Immature natural killer cell (primary cell): Measurements from ENCODE around the gene PLPPR1. TPM values are rescaled to one million over a fixed set of nuclear protein-coding genes. Genes with fewer than 3 reads are reported as not detected.

ENCODE experiments used
- DNase-seq, 3 donors: peaks; one replicate each; pipeline ENCODE4 v3.0.0; 2022; ENCODE audit warnings: mixed read lengths in 1 of 3
- H3K27ac Mint-ChIP-seq, 6 donors: one replicate each; pipeline ENCODE4 v1.8.0; 2020; ENCODE audit warnings: mixed read lengths in 6 of 6, mild to moderate bottlenecking in 5 of 6, inconsistent platforms in 4 of 6, moderate library complexity in 3 of 6
- H3K27me3 Mint-ChIP-seq, 3 donors: one replicate each; pipeline ENCODE4 v1.8.0; 2020 to 2021; ENCODE audit warnings: low read depth in 3 of 3, mild to moderate bottlenecking in 3 of 3, mixed read lengths in 3 of 3, moderate library complexity in 3 of 3, inconsistent platforms in 1 of 3
- H3K36me3 Mint-ChIP-seq, 3 donors: one replicate each; pipeline ENCODE4 v1.8.0; 2020; ENCODE audit warnings: mixed read lengths in 3 of 3, inconsistent platforms in 2 of 3, mild to moderate bottlenecking in 2 of 3
- H3K4me1 Mint-ChIP-seq, 2 donors: one replicate each; pipeline ENCODE4 v1.8.0; 2020; ENCODE audit warnings: inconsistent platforms in 2 of 2, mild to moderate bottlenecking in 2 of 2, mixed read lengths in 2 of 2, moderate library complexity in 1 of 2
- H3K4me3 Mint-ChIP-seq, 5 donors: one replicate each; pipeline ENCODE4 v1.8.0; 2020; ENCODE audit warnings: mild to moderate bottlenecking in 5 of 5, mixed read lengths in 5 of 5, inconsistent platforms in 3 of 5, moderate library complexity in 3 of 5
- H3K9me3 Mint-ChIP-seq, 6 donors: one replicate each; pipeline ENCODE4 v1.8.0; 2020; ENCODE audit warnings: mild to moderate bottlenecking in 6 of 6, mixed read lengths in 6 of 6, inconsistent platforms in 4 of 6, moderate library complexity in 3 of 6
- polyA plus RNA-seq, 3 donors: library from polyadenylated mRNA; unstranded; fragments of 300-500 nt; fragmentation: Illumina TruSeq; gene quantifications; one replicate each; pipeline ENCODE4 v1.2.3, GENCODE V29; 2021

The PLPPR1 gene
- polyA plus RNA-seq, 3 donors from 2014 or later: not detected

DNA sequence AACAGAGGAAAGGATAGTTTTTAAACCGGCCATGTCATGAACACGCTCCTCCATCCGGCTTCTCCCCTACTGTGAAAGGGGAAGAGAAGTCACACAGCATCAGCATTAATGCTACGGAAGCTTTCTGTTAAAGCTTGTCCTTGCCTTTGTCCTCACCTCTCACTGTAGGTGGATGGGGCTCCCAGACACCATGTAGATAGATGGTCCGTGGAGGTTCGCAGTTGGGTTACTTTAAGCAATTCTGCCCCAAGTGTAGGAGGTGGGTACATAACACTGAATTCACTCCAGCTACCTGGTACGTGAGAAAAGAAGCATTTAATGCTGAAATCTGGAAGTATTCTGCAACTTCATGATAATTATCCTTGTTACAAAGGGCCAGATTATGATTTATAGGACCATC lies 190.5 kb downstream of the PLPPR1 start:
- Mint-ChIP-seq H3K4me3 (no peak overlapping the region), H3K27ac (no peak overlapping the region), H3K9me3 (peaks cover 0 to 8% (median 5%) of the 10 kb centered on the region in 6 donors), H3K36me3 (no peaks in the 10 kb centered on the region), H3K27me3 (peaks cover 2 to 3% (median 2%) of the 10 kb centered on the region in 3 donors), H3K4me1 (no peaks in the 10 kb centered on the region)
- DNase-seq: no peak

DNA sequence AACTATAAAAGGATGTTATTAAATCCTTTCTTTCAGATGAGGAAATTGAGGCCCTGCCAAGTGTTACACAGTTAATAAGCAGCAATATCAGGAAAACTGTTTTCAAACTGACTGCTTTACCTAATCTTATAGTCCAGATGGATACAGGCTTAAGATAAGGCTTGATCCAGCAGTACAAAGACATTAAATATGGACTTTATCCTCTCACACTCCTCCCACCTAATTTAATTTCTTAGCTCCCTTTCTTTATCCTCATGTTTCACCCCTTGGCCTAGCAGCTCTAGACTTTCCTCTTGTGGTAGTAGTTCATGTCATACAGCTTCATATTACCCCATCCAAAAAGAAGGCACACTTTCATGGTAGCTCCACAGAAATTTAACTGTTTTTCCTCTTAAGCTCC lies 191.8 kb downstream of the PLPPR1 start:
- Mint-ChIP-seq H3K9me3 (peaks cover 0 to 8% (median 5%) of the 10 kb centered on the region in 6 donors), H3K27me3 (peaks cover 2 to 3% (median 2%) of the 10 kb centered on the region in 3 donors), H3K4me1 (no peaks in the 10 kb centered on the region), H3K27ac (no peak overlapping the region), H3K4me3 (no peak overlapping the region), H3K36me3 (no peaks in the 10 kb centered on the region)
- DNase-seq: no peak

DNA sequence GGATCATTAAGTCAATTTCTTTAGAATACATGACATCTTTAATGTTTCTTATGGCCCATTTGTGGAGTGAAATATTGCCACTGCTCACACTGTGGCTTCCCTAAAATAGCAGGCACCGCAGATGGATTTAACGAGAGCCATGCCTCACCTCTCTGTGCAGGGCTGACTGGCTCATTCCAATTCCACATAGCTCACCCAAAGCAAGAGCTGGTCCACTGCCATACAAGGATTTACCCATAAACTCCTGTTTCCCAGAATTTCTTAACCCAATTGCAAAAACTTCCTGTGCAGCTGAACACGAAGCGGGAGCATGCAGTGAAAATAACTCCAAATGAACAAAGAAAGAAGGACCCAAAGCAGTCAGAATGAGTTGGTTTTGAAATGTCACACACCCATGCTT lies 196.7 kb downstream of the PLPPR1 start:
- Mint-ChIP-seq H3K9me3 (peaks cover 0 to 4% (median 0%) of the 10 kb centered on the region in 6 donors), H3K4me3 (no peak overlapping the region), H3K27ac (no peak overlapping the region), H3K36me3 (no peaks in the 10 kb centered on the region), H3K27me3 (peaks cover 0 to 5% (median 3%) of the 10 kb centered on the region in 3 donors), H3K4me1 (no peaks in the 10 kb centered on the region)
- DNase-seq: no peak

DNA sequence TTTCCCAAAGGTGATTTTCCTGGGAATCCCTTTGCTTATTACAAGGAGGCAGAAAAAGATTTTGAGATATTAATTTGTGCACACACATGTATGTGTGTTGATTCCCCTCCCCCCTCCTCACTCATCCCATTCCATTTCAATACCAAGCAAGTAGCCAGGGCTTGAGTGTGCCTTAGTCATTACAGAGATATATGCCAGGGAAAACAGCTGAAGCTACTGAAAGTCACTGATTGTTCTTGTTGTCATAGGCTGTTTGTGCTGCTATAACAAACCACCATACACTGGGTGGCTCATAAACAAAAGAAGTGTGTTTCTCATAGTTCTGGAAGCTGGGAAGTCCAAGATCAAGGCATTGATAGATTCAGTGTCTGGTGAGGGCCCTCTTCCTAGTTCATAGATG lies 197.6 kb downstream of the PLPPR1 start:
- H3K4me1 Mint-ChIP-seq: no peaks in the 10 kb centered on the region
- no peak overlapping the region for H3K4me3 Mint-ChIP-seq
- no peak overlapping the region for H3K27ac Mint-ChIP-seq
- peaks cover 0 to 4% (median 0%) of the 10 kb centered on the region in 6 donors for H3K9me3 Mint-ChIP-seq
- H3K27me3 Mint-ChIP-seq: peaks cover 0 to 5% (median 3%) of the 10 kb centered on the region in 3 donors
- DNase-seq: no peak
- no peaks in the 10 kb centered on the region for H3K36me3 Mint-ChIP-seq

DNA sequence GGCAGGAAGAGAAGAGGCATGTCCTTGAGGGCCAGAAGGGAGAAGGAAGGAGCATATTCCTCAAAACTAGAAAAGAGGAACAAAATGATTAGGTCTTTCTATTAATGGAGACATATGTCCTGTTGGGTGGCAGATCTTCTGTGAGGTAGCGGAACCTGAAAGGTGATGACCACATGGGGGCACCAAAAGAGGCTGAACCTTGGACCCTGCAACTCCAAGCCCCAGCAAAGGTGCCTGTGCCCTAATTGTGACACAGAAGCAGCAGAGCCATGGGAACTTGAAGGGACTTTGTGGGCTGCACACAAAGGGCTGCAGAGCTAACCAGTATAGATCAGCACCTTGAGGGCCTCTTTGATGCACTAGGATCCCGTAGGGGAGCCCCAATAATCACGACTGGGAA lies 198.3 kb downstream of the PLPPR1 start:
- Mint-ChIP-seq H3K27ac (no peak overlapping the region), H3K27me3 (peaks cover 0 to 5% (median 3%) of the 10 kb centered on the region in 3 donors), H3K4me1 (no peaks in the 10 kb centered on the region), H3K36me3 (no peaks in the 10 kb centered on the region), H3K9me3 (peaks cover 0 to 4% (median 0%) of the 10 kb centered on the region in 6 donors), H3K4me3 (no peak overlapping the region)
- no peak for DNase-seq

DNA sequence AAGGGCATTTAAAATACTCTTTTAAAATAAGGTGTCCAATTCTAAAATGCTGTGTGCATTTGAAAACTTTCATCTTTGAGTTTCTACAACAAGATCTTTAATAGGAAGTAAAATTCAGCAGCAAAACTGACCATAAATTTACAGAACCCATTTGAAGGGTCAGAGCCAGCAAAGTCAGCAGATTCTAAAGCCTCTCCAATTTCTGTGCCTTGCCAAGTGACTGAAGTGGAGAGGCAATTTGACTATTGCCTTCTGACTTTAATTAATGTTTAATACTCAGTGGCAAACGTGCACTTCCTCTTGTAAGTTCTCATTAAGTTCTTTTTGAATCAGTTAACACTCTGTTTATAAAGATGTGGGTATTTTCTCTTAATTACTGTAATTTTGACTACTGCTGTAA lies 201.1 kb downstream of the PLPPR1 start:
- Mint-ChIP-seq H3K9me3 (peaks cover 0 to 3% (median 0%) of the 10 kb centered on the region in 6 donors), H3K4me3 (no peak overlapping the region), H3K36me3 (no peaks in the 10 kb centered on the region), H3K27ac (no peak overlapping the region), H3K4me1 (no peaks in the 10 kb centered on the region), H3K27me3 (peaks cover 0 to 6% (median 0%) of the 10 kb centered on the region in 3 donors)
- DNase-seq: no peak

DNA sequence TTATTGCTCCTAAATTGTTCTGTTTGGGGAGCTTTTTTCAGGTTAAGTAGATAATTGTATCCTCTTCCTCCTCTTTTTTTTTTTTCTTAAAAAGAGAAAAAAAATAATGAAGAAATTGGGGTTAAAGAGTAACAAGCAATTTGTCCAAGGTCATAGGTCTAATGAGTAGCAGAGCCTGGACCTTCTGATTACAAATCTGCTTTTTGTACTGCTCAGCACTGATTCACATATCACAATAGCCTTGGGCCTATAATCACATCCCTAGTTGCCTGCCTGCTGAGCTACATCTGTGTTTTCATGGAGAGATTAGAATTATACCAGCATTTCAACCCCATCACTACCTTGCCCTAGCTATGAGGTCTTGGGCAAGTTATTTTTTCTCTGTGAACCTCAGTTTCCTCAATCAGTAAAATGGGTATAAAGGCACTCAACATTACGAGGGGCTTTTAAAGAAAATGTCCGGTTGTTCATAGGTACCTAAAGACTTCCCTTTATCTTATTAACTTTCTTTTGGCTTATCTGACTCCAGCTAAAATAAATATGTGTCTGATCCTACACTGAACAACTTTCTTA lies 204.0 kb downstream of the PLPPR1 start:
- H3K36me3 Mint-ChIP-seq: no peaks in the 10 kb centered on the region
- DNase-seq: no peak
- H3K27me3 Mint-ChIP-seq: peaks cover 0 to 6% (median 0%) of the 10 kb centered on the region in 3 donors
- no peak overlapping the region for H3K4me3 Mint-ChIP-seq
- peaks cover 0 to 3% (median 0%) of the 10 kb centered on the region in 6 donors for H3K9me3 Mint-ChIP-seq
- no peaks in the 10 kb centered on the region for H3K4me1 Mint-ChIP-seq
- H3K27ac Mint-ChIP-seq: no peak overlapping the region

DNA sequence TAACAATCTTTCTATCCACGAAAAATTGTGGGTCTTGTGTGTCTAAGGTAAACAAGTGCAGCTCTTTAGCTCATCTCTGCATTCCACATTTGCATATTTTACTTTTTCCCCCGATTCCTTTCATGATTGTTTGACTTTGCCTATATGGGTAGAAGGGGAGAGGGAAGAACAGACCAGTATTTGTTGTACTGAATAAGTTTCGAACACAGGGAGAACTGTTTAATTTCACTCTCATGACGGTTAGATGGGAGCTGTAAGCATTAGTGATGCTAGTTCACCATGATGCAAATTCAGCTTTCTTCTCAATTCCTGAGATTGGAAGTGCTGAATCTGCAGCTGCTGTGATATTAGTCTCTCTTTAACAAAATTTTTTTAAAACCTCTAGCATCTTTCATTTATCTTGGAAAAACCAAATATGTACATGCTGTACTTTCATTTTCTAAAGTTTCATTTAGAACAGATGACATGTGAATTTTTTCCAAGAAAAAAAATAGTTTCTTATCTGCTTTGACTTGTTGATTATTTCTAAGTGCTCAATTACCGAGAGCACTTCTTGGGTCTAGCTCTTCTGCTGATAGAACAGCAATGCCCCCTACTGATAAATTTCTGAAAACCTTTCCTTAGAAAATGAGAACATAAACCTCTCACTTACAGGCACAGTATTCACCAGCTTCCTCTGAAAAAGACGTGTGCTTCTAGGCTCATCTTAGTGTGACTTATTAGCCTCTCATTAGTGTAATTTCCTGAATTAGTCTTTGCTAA lies 206.8 kb downstream of the PLPPR1 start:
- H3K27me3 Mint-ChIP-seq: peaks cover 0 to 1% (median 0%) of the 10 kb centered on the region in 3 donors
- H3K4me3 Mint-ChIP-seq: no peak overlapping the region
- no peaks in the 10 kb centered on the region for H3K36me3 Mint-ChIP-seq
- DNase-seq: no peak
- H3K9me3 Mint-ChIP-seq: peaks cover 0 to 3% (median 0%) of the 10 kb centered on the region in 6 donors
- no peak overlapping the region for H3K27ac Mint-ChIP-seq
- H3K4me1 Mint-ChIP-seq: no peaks in the 10 kb centered on the region

DNA sequence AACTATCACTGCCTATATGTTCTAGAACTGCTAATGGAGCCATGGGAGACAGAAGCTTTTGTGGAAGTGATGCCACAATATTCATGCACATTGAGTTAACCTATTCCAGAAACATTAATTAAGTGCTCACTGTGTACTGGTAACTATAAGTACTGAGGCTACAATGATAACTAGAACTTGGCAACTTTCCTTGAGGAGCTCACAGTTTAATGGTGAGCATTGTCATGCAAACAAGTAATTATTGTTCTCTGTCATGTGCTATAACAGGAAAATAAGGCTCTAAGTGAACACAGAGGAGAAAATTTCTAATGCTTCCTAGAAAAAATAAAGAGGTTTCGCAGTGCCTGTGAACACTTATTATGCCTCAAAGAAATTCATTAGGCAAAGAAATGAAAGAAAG lies 214.1 kb downstream of the PLPPR1 start:
- H3K4me1 Mint-ChIP-seq: no peaks in the 10 kb centered on the region
- H3K27me3 Mint-ChIP-seq: peaks cover 0 to 4% (median 4%) of the 10 kb centered on the region in 3 donors
- DNase-seq: no peak
- H3K36me3 Mint-ChIP-seq: no peaks in the 10 kb centered on the region
- H3K9me3 Mint-ChIP-seq: peaks cover 0 to 9% (median 0%) of the 10 kb centered on the region in 6 donors
- no peak overlapping the region for H3K27ac Mint-ChIP-seq
- no peak overlapping the region for H3K4me3 Mint-ChIP-seq

DNA sequence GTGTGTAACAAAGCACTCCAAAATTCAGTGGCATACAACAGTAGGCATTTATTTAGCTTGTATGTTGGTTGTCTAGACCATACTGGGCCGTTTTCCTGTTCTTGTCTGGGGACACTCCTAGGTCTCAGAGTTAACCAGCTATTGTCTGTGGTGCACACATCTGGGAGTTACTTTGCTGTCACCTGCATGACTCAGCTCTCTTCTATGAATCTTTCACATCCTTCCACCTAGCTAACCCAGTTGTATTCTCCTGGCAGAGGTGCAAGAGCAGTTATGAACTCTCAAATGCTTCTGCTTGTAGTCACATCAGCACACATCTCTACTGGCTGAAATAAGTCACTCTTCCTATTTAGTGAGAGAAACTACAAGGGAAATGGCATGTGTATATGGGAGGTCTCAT lies 218.2 kb downstream of the PLPPR1 start:
- Mint-ChIP-seq H3K27me3 (peaks cover 0 to 4% (median 4%) of the 10 kb centered on the region in 3 donors), H3K9me3 (peaks cover 0 to 9% (median 0%) of the 10 kb centered on the region in 6 donors), H3K4me1 (no peaks in the 10 kb centered on the region), H3K27ac (no peak overlapping the region), H3K36me3 (no peaks in the 10 kb centered on the region), H3K4me3 (no peak overlapping the region)
- DNase-seq: no peak

DNA sequence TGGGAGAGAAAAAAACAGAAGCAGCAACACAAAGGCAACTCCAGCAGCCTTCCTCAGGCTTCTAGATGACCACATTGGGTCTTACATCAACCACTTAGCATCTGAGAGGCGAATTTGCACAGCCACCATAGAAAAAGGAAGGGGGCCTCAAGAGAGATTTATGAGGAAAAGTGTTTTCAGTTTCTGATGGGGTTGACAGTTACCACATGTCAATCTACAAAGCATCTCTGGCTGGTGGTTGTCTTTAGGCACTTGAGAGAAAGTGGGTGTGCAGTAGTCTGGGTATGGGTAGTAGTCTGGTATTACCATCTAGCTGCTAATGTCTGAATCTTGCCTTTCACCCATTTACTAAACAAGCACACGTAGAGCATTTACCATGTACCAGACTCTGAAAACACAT lies 218.8 kb downstream of the PLPPR1 start:
- DNase-seq: no peak
- no peak overlapping the region for H3K27ac Mint-ChIP-seq

DNA sequence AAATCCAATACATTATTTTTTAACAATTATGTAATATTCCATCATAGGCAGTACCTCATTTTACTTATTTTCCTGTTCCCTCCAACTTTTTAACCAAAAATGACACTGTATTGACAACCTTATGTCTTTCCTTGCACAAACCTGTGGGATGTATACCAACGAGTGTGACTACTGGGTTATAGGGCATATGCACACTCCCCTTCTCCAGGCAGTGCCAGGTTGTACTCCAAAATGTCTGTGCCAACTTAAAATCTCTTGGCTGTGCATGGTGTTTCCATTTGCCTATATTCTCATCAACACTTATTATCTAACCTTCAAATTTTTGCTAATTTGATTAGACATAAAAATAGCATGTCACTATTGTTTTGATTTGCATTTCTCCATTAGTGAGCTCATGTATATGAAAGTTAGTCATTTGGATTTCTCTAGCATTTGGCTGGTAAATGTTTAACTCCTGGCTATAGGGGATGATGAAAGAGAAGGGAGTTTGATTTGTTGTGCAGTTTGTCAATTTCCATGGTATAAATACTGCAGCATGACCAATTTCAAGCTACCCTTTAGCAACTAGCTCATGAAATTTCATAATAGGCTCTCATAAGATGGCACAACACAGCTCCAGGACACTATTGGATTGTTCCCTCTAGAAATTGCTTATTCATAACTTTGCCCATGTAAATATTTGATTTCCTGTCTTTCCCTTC lies 226.4 kb downstream of the PLPPR1 start:
- H3K36me3 Mint-ChIP-seq: no peaks in the 10 kb centered on the region
- no peak overlapping the region for H3K4me3 Mint-ChIP-seq
- no peak for DNase-seq
- no peak overlapping the region for H3K27ac Mint-ChIP-seq
- peaks cover 0 to 6% (median 0%) of the 10 kb centered on the region in 6 donors for H3K9me3 Mint-ChIP-seq
- no peaks in the 10 kb centered on the region for H3K4me1 Mint-ChIP-seq
- peaks cover 0 to 5% (median 0%) of the 10 kb centered on the region in 3 donors for H3K27me3 Mint-ChIP-seq

More for the DNA sequence above, 218.8 kb downstream of the PLPPR1 start:
- H3K27me3 Mint-ChIP-seq: peaks cover 0 to 4% (median 4%) of the 10 kb centered on the region in 3 donors
- H3K36me3 Mint-ChIP-seq: no peaks in the 10 kb centered on the region
- H3K9me3 Mint-ChIP-seq: peaks cover 0 to 9% (median 0%) of the 10 kb centered on the region in 6 donors
- no peaks in the 10 kb centered on the region for H3K4me1 Mint-ChIP-seq
- no peak overlapping the region for H3K4me3 Mint-ChIP-seq

DNA sequence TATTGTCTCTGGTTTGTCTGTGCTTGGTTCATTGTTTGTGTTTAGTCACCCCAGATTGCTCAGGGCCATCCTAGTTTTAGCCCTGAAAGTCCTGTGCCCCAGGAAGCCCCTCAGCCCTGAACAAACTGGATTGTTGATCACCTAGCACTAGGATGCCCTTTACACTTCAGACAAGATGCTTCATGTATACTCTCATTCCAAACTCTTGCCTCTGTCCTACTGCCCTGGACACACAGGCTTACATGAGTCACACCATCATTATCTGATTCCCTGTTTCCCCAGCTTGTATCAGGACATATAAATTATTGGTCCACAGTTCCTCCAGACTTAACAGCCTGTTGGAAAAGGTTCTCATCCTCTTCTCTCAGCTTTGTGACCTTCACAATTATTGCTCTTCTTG lies 236.2 kb downstream of the PLPPR1 start:
- H3K27me3 Mint-ChIP-seq: peaks cover 1 to 4% (median 2%) of the 10 kb centered on the region in 3 donors
- H3K4me3 Mint-ChIP-seq: no peak overlapping the region
- H3K36me3 Mint-ChIP-seq: no peaks in the 10 kb centered on the region
- no peaks in the 10 kb centered on the region for H3K4me1 Mint-ChIP-seq
- peaks cover 0 to 13% (median 0%) of the 10 kb centered on the region in 6 donors for H3K9me3 Mint-ChIP-seq
- H3K27ac Mint-ChIP-seq: no peak overlapping the region
- no peak for DNase-seq

DNA sequence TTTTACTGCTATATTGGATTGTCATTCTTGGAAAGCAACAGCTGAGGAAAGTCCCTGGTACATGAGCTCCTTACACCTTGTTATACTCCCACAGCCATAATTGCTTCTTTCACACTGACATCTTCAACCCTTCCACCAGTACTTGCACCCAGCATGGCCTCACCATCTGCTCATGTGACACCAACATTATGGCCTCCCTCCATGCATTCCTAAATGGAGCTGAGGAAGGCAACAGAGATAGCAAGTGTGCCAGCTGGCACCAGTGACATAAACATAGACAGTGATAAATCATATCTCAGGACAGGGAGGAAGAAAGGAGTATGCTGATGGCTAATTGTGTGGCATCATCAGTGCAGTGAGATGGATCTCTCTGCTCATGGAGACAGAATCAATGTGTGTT lies 236.7 kb downstream of the PLPPR1 start:
- H3K4me1 Mint-ChIP-seq: no peaks in the 10 kb centered on the region
- no peak overlapping the region for H3K27ac Mint-ChIP-seq
- H3K36me3 Mint-ChIP-seq: no peaks in the 10 kb centered on the region
- no peak for DNase-seq
- peaks cover 0 to 15% (median 0%) of the 10 kb centered on the region in 6 donors for H3K9me3 Mint-ChIP-seq
- peaks cover 2 to 4% (median 4%) of the 10 kb centered on the region in 3 donors for H3K27me3 Mint-ChIP-seq
- H3K4me3 Mint-ChIP-seq: no peak overlapping the region
